HepG2 (cell line): Measurements from ENCODE around the gene FBLL1.

Experiments
- ARID2 ChIP-seq: sonication (generic); formaldehyde crosslinking; IDR thresholded peaks from 2 replicates; pipeline ENCODE4 v1.8.1; 2022; ENCODE audit warnings: mild to moderate bottlenecking, missing genetic modification reagents, borderline replicate concordance
- CTCF ChIP-seq: sonication (generic); formaldehyde crosslinking; IDR thresholded peaks from 2 replicates; pipeline ENCODE4 v1.5.0; 2020; ENCODE audit warnings: mild to moderate bottlenecking, missing genetic modification reagents, moderate library complexity
- FOXK1 ChIP-seq: sonication (generic); formaldehyde crosslinking; IDR thresholded peaks from 2 replicates; pipeline ENCODE4 v1.4.0; 2020; ENCODE audit warnings: low read depth, missing genetic modification reagents, borderline replicate concordance
- RBFOX2 ChIP-seq: fragments of 200-400 bp; formaldehyde crosslinking; IDR thresholded peaks from 2 replicates; pipeline ENCODE4 v1.6.1; 2017; ENCODE audit warnings: low read depth, mild to moderate bottlenecking, low read length
- SMARCE1 ChIP-seq: fragments of 450-650 bp; IDR thresholded peaks from 2 replicates; pipeline ENCODE4 v1.6.1; 2017; ENCODE audit warnings: borderline replicate concordance
- YY1 ChIP-seq: IDR thresholded peaks from 2 replicates; pipeline ENCODE4 v1.6.1; 2011; ENCODE audit warnings: low read length, low read depth, moderate library complexity, mild to moderate bottlenecking; ENCODE audit not compliant: insufficient read depth, insufficient replicate concordance
- TF ChIP-seq, protein P1 (sequence below): sonication (generic); formaldehyde crosslinking; IDR thresholded peaks from 2 replicates; pipeline ENCODE4 v1.4.0; 2020; ENCODE audit warnings: missing genetic modification reagents
- TF ChIP-seq, protein P2 (sequence below): sonication (generic); formaldehyde crosslinking; IDR thresholded peaks from 2 replicates; pipeline ENCODE4 v1.4.0; 2020; ENCODE audit warnings: mild to moderate bottlenecking, missing genetic modification reagents
- TF ChIP-seq, protein P3 (sequence below): sonication (generic); formaldehyde crosslinking; IDR thresholded peaks from 2 replicates; pipeline ENCODE4 v1.4.0; 2020; ENCODE audit warnings: mild to moderate bottlenecking, missing genetic modification reagents

DNA sequence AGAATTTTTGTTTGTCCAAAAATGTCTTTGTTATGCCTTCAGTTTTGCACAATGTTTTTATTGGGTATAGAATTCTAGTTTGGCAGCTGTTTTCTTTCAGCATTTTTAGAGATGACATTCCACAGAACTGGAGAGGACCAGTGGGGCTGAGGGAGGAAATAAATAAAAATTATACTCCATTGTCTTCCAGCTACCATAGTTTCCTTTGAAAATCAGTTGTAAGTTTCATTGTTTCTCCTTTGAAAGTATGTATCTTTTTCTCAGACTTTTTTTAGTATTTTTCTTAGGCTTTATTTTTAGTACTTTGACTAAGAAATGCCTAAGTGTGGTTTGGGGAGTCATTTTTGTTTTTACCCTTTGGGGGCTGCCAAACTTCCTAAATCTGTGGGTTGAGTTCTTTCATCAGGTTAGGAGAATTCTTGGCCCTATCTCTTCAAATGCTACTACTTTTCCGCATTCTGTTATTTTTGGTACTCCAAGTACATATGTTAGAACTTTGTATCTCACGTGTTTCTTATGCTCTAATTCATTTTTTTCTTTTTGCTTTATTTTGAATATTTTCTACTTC, 15.2 kb upstream of the FBLL1 start:
- TF ChIP-seq FOXK1 (CRISPR knock-in tag): no peak
- TF ChIP-seq ARID2 (CRISPR knock-in tag): no peak
- TF ChIP-seq CTCF (CRISPR knock-in tag): no peak
- TF ChIP-seq, protein P1, sequence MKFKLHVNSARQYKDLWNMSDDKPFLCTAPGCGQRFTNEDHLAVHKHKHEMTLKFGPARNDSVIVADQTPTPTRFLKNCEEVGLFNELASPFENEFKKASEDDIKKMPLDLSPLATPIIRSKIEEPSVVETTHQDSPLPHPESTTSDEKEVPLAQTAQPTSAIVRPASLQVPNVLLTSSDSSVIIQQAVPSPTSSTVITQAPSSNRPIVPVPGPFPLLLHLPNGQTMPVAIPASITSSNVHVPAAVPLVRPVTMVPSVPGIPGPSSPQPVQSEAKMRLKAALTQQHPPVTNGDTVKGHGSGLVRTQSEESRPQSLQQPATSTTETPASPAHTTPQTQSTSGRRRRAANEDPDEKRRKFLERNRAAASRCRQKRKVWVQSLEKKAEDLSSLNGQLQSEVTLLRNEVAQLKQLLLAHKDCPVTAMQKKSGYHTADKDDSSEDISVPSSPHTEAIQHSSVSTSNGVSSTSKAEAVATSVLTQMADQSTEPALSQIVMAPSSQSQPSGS (CRISPR knock-in tag): no peak
- no peak for TF ChIP-seq SMARCE1
- no peak for TF ChIP-seq YY1
- no peak for TF ChIP-seq RBFOX2
- TF ChIP-seq, protein P2, sequence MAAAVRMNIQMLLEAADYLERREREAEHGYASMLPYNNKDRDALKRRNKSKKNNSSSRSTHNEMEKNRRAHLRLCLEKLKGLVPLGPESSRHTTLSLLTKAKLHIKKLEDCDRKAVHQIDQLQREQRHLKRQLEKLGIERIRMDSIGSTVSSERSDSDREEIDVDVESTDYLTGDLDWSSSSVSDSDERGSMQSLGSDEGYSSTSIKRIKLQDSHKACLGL (CRISPR knock-in tag): no peak
- TF ChIP-seq, protein P3, sequence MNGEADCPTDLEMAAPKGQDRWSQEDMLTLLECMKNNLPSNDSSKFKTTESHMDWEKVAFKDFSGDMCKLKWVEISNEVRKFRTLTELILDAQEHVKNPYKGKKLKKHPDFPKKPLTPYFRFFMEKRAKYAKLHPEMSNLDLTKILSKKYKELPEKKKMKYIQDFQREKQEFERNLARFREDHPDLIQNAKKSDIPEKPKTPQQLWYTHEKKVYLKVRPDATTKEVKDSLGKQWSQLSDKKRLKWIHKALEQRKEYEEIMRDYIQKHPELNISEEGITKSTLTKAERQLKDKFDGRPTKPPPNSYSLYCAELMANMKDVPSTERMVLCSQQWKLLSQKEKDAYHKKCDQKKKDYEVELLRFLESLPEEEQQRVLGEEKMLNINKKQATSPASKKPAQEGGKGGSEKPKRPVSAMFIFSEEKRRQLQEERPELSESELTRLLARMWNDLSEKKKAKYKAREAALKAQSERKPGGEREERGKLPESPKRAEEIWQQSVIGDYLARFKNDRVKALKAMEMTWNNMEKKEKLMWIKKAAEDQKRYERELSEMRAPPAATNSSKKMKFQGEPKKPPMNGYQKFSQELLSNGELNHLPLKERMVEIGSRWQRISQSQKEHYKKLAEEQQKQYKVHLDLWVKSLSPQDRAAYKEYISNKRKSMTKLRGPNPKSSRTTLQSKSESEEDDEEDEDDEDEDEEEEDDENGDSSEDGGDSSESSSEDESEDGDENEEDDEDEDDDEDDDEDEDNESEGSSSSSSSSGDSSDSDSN (CRISPR knock-in tag): no peak
